Type B pancreatic cell (in vitro differentiated cells): ENCODE measurements around the gene TTC24. TPM values are rescaled to one million over a fixed set of nuclear protein-coding genes. Genes with fewer than 3 reads are reported as not detected.

Source experiments
- DNase-seq: peaks from one replicate; pipeline ENCODE4 v3.0.0; 2021; ENCODE audit warnings: mixed read lengths; ENCODE audit not compliant: unreplicated experiment; ENCODE audit errors: extremely low spot score
- H3K27ac Mint-ChIP-seq: 2 replicates; pipeline ENCODE4 v1.8.0; 2021; ENCODE audit warnings: mild to moderate bottlenecking, mixed read lengths
- H3K27me3 Mint-ChIP-seq: 2 replicates; pipeline ENCODE4 v1.8.0; 2021; ENCODE audit warnings: mixed read lengths
- H3K36me3 Mint-ChIP-seq: 2 replicates; pipeline ENCODE4 v1.8.0; 2021; ENCODE audit warnings: mixed read lengths
- H3K4me1 Mint-ChIP-seq: one replicate; pipeline ENCODE4 v1.8.0; 2021; ENCODE audit warnings: mixed read lengths; ENCODE audit not compliant: unreplicated experiment
- H3K4me3 Mint-ChIP-seq: 2 replicates; pipeline ENCODE4 v1.8.0; 2021; ENCODE audit warnings: mild to moderate bottlenecking, mixed read lengths
- H3K9me3 Mint-ChIP-seq: 2 replicates; pipeline ENCODE4 v1.8.0; 2021; ENCODE audit warnings: mixed read lengths
- total RNA-seq: library from RNA; stranded (reverse); gene quantifications from 2 replicates; pipeline ENCODE4 v1.2.1, GENCODE V29; 2021; ENCODE audit warnings: low replicate concordance
- TF ChIP-seq, protein P1 (sequence below): fragments of 200-600 bp; sonication (generic); conservative IDR thresholded peaks from 2 replicates; pipeline ENCODE4 v1.5.0; 2021; ENCODE audit warnings: antibody characterized with exemption, mild to moderate bottlenecking

Gene TTC24
- total RNA-seq, 1 donor from 2014 or later, result not detected

DNA sequence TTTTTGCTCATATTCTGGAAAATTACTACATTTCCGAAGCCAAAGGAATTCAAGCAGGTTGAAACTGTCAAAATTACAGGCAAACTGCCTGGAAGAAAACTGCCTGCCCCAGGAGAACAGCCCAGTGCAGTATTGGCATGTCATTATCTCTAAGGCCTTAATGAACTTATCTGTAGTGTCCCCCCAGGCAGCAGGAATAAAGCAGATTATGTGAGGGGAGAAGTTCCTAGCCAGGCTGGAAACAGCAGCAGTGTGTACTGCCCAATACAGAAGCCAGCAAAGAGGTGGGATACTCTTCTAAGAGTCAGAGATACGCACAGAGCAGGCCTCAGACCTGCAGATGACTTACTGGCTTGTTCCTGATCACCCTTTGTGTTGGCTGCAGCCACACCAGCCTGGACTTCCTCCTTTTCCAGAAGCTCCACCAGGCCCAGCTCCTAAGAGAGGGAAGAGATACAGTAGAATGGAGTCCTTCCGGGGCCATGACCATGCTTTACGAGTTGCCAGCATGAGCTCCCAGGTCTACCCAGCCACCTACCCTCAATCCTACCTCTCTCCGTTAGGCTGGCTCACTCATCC lies 18.8 kb upstream of the TTC24 start:
- Mint-ChIP-seq H3K4me1 (no peaks in the 10 kb centered on the region), H3K27ac (no peak overlapping the region), H3K36me3 (peaks cover 10% of the 10 kb centered on the region), H3K4me3 (no peak overlapping the region), H3K27me3 (no peaks in the 10 kb centered on the region), H3K9me3 (no peaks in the 10 kb centered on the region)
- no peak for DNase-seq
- TF ChIP-seq, protein P1, sequence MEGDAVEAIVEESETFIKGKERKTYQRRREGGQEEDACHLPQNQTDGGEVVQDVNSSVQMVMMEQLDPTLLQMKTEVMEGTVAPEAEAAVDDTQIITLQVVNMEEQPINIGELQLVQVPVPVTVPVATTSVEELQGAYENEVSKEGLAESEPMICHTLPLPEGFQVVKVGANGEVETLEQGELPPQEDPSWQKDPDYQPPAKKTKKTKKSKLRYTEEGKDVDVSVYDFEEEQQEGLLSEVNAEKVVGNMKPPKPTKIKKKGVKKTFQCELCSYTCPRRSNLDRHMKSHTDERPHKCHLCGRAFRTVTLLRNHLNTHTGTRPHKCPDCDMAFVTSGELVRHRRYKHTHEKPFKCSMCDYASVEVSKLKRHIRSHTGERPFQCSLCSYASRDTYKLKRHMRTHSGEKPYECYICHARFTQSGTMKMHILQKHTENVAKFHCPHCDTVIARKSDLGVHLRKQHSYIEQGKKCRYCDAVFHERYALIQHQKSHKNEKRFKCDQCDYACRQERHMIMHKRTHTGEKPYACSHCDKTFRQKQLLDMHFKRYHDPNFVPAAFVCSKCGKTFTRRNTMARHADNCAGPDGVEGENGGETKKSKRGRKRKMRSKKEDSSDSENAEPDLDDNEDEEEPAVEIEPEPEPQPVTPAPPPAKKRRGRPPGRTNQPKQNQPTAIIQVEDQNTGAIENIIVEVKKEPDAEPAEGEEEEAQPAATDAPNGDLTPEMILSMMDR, result no peak

DNA sequence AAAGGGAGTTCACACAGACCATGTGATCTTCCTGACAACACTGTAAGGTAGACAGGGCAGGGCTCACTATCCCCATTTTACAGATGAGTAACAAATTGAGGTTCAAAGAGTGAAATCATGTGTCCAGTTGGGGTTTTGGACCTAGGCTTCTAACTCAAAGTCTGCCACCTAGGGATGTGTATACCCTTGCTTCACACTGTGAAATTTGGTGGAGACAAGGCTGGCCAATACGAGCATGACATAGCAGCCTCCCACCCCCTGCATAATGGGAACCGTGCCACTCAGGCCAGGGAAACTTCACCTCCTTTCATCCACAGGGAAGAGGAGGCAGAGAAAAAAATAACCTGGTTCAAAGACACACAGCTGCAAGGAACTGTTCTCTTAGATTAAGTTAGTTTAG lies 14.0 kb upstream of the TTC24 start:
- Mint-ChIP-seq H3K27me3 (no peaks in the 10 kb centered on the region), H3K4me1 (no peaks in the 10 kb centered on the region), H3K36me3 (peaks cover 21% of the 10 kb centered on the region), H3K9me3 (no peaks in the 10 kb centered on the region), H3K4me3 (no peak overlapping the region), H3K27ac (no peak overlapping the region)
- TF ChIP-seq, protein P1, result no peak
- no peak for DNase-seq

DNA sequence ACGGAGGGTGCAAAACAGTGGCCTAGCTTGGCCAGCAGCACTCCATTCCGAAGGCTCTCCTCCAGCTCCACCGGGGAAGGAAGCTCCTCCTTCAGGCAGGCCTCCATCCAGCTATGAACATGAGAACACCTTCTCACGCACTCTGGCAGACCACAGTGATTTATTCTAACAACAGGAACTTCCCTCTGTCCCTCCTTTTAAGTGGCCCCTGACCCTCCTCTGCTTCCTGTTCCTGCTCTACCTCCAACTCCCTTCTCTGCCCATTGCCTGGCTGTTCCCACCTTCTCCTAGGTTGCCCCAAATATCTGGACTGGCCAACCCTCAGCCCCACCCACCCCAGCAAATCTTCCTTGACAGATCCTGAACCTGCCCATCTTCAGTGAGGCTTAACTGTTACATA lies 13.1 kb upstream of the TTC24 start:
- peaks cover 9% of the 10 kb centered on the region for H3K4me1 Mint-ChIP-seq
- H3K36me3 Mint-ChIP-seq, result peaks cover 21% of the 10 kb centered on the region
- no peaks in the 10 kb centered on the region for H3K9me3 Mint-ChIP-seq
- TF ChIP-seq, protein P1, result no peak
- H3K4me3 Mint-ChIP-seq, result no peak overlapping the region
- no peak overlapping the region for H3K27ac Mint-ChIP-seq
- DNase-seq, result no peak
- H3K27me3 Mint-ChIP-seq, result no peaks in the 10 kb centered on the region

DNA sequence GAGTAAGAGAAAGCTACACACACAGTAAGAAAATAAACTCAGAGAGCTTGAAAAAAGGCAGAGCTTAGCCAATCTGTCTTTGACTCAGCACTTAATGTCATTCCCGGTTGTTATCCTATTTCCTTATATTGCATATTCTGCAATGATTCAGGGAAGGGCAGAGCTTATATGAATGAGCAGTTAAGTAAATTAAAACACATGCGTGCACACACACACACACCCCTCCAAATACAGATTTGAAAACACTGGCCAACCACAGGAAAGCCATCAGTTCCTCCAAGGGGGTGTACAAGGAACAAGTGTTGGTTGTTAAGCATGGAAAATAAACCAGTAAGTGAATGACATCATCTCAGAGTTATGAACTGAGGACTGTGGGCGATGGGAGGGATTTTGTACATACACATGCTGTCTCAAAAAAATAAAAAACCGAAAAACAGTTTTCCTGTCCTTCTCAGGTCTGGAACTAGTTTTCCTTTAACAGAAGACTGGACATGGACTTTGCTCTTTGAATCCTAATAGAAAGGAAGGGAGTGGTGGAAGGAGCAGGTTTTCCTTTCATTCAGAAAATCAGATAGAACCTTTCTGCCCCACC lies 8.2 kb upstream of the TTC24 start:
- DNase-seq, result no peak
- TF ChIP-seq, protein P1, result no peak
- peak overlapping the region; percentile 99 for H3K4me3 Mint-ChIP-seq
- H3K27me3 Mint-ChIP-seq, result peaks cover 14% of the 10 kb centered on the region
- peaks cover 19% of the 10 kb centered on the region for H3K4me1 Mint-ChIP-seq
- H3K36me3 Mint-ChIP-seq, result peaks cover 11% of the 10 kb centered on the region
- peak overlapping the region; percentile 89 for H3K27ac Mint-ChIP-seq
- no peaks in the 10 kb centered on the region for H3K9me3 Mint-ChIP-seq

DNA sequence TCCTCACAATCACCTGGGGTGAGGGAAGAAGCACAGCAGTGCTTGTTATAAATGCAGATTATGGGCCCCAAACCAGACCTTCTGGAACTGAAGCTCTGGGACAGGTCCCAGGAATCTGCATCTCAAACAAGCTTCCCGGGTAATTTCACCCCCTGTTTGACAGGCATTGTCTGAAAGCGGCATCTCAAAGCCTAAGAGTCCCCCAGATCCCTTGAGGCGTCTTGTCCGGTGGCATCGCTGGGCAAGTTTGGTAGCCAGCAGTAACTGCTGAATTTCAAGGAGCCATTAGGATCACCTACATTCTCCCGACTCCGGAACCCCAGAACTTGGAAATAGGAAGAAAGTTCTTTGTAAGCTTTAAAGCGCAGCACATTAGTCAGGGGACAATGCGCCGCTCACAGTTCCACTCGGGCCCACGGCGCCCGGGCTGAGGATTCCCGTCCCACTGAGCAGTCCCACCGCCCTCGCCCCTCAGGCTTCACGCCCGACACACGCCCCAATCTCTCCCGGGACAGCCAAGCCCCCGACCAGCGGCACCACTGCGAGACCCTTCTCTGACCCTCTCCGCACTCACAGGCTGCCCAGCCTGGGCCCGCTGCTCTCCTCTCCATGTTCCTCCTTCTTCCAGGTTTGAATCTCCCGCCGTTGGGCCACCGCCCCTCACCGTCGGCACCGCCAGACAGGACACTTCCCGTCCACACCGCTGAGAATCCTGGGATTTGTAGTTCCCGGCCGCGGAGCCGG lies 7.4 kb upstream of the TTC24 start, which contains the start of gene IQGAP3:
TSS of gene IQGAP3 (minus strand) at position 647 of the 744 bp plus-strand sequence. CDS start at position 611, 36 bp downstream.
- peaks cover 10% of the 10 kb centered on the region for H3K36me3 Mint-ChIP-seq
- H3K4me3 Mint-ChIP-seq, result peak within 1 kb of the TSS; percentile 99
- TF ChIP-seq, protein P1, result no peak
- no peaks in the 10 kb centered on the region for H3K9me3 Mint-ChIP-seq
- DNase-seq, result peak; percentile 89
- H3K27me3 Mint-ChIP-seq, result peaks cover 14% of the 10 kb centered on the region
- peaks cover 19% of the 10 kb centered on the region for H3K4me1 Mint-ChIP-seq
- peak within 1 kb of the TSS; percentile 89 for H3K27ac Mint-ChIP-seq
